ENCODE results near the gene CATSPER3.

DNA sequence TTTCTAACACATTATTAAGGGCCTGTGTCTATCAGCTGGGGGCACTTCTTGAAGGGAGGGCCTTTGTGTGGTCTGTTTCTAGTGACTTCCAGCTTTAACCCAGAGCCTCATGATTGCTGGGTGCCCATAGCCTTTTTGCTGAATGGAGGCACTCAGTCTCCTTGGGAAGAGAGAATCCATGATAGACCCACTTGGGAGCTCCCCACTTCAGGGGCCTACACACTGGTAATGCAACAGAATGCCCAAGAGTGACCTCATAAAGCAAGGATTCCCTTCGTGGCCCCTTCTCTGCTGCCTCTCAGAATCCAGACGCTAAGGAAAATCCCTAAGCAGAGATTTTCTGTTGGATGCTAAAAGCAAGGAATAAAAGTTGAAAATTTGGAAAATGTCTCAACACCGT is at the start of gene CATSPER3:
- TF ChIP-seq, protein P1, sequence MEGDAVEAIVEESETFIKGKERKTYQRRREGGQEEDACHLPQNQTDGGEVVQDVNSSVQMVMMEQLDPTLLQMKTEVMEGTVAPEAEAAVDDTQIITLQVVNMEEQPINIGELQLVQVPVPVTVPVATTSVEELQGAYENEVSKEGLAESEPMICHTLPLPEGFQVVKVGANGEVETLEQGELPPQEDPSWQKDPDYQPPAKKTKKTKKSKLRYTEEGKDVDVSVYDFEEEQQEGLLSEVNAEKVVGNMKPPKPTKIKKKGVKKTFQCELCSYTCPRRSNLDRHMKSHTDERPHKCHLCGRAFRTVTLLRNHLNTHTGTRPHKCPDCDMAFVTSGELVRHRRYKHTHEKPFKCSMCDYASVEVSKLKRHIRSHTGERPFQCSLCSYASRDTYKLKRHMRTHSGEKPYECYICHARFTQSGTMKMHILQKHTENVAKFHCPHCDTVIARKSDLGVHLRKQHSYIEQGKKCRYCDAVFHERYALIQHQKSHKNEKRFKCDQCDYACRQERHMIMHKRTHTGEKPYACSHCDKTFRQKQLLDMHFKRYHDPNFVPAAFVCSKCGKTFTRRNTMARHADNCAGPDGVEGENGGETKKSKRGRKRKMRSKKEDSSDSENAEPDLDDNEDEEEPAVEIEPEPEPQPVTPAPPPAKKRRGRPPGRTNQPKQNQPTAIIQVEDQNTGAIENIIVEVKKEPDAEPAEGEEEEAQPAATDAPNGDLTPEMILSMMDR (IDR thresholded peaks at IDR 0.05; ENCODE audit: poor library complexity, severe bottlenecking), result no peak
- TF ChIP-seq SMC3 (conservative IDR thresholded peaks at IDR 0.05; ENCODE audit: poor library complexity) (no peak), TAF1 (IDR thresholded peaks at IDR 0.05; ENCODE audit: low read depth) (no peak), EZH2 (IDR thresholded peaks at IDR 0.05; ENCODE audit: borderline replicate concordance, insufficient read depth, low read length, poor library complexity, severe bottlenecking) (no peak), POLR2AphosphoS5 (IDR thresholded peaks at IDR 0.05) (no peak)
- TF ChIP-seq, protein P2, sequence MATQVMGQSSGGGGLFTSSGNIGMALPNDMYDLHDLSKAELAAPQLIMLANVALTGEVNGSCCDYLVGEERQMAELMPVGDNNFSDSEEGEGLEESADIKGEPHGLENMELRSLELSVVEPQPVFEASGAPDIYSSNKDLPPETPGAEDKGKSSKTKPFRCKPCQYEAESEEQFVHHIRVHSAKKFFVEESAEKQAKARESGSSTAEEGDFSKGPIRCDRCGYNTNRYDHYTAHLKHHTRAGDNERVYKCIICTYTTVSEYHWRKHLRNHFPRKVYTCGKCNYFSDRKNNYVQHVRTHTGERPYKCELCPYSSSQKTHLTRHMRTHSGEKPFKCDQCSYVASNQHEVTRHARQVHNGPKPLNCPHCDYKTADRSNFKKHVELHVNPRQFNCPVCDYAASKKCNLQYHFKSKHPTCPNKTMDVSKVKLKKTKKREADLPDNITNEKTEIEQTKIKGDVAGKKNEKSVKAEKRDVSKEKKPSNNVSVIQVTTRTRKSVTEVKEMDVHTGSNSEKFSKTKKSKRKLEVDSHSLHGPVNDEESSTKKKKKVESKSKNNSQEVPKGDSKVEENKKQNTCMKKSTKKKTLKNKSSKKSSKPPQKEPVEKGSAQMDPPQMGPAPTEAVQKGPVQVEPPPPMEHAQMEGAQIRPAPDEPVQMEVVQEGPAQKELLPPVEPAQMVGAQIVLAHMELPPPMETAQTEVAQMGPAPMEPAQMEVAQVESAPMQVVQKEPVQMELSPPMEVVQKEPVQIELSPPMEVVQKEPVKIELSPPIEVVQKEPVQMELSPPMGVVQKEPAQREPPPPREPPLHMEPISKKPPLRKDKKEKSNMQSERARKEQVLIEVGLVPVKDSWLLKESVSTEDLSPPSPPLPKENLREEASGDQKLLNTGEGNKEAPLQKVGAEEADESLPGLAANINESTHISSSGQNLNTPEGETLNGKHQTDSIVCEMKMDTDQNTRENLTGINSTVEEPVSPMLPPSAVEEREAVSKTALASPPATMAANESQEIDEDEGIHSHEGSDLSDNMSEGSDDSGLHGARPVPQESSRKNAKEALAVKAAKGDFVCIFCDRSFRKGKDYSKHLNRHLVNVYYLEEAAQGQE (IDR thresholded peaks at IDR 0.05; ENCODE audit: borderline replicate concordance), result no peak

Measured in neural cell (in vitro differentiated cells).